ENCODE data around the gene RIMBP2.
"Not testable (repeated sequence)": the region's sequence is repeated elsewhere in the genome, so short reads cannot be mapped to it uniquely, and the experiment has no call there.

The RIMBP2 gene, protein sequence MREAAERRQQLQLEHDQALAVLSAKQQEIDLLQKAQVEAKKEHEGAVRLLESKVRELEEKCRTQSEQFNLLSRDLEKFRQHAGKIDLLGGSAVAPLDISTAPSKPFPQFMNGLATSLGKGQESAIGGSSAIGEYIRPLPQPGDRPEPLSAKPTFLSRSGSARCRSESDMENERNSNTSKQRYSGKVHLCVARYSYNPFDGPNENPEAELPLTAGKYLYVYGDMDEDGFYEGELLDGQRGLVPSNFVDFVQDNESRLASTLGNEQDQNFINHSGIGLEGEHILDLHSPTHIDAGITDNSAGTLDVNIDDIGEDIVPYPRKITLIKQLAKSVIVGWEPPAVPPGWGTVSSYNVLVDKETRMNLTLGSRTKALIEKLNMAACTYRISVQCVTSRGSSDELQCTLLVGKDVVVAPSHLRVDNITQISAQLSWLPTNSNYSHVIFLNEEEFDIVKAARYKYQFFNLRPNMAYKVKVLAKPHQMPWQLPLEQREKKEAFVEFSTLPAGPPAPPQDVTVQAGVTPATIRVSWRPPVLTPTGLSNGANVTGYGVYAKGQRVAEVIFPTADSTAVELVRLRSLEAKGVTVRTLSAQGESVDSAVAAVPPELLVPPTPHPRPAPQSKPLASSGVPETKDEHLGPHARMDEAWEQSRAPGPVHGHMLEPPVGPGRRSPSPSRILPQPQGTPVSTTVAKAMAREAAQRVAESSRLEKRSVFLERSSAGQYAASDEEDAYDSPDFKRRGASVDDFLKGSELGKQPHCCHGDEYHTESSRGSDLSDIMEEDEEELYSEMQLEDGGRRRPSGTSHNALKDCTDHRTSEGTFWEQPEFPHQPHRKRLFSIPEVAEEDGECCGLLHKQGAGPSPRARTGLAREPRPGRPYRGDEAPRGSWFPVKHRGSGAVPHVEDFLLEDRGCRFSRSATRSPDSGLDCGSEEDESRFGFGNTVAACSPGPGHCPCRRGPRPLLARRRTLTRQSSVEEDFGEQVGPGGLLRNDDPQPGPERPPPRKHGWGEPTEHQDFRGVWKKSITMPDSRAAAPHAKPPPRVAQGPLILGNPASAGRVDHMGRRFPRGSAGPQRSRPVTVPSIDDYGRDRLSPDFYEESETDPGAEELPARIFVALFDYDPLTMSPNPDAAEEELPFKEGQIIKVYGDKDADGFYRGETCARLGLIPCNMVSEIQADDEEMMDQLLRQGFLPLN (N-terminal part only)

DNA sequence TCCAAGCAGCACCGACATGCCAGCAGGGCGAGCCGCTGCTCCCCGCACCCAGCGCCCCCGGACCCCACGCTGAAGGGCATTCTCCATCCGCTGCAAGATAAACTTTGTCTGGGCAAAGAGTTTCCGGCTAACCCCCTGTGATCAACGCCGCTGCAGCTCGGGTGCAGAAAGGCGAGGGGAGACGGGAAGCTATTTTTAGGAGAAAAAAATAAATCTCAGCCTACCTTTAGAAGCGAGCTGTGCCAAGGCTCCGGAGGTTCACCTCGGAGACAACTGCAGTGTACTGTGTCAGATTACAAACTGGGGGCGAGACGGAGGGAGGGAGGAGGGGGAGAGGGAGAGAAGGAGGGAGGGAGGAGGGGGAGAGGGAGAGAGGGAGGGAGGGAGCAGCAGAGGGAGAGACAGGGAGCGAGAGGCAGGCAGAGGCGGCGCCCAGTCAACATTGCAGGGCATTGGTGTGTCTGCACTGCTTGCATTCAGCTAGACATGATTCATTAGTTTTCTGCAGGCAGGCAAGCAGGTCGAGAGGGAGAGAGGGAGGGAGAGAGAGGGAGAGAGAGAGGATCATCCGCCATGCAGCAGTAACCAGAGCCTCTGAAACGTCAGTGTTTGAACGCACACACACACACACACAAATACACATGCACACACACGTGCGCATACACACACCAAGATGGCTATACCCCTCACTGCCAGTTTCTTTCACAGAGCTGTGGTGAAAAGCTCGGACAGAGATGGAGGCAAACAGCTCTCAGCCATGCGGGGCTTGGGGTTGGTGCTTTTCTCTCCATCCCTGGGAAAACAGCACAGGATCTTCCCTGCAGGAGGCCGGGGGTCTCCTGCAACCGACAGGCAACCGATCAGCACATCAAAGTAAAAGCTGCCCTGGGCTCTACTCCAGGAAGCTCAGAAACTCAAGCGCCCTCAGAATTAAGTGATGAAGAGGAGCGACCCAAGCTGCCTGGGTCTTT is at the start of gene RIMBP2:
RIMBP2 (minus strand) TSS at position 302 of the 971 bp plus-strand sequence. CDS start 237,286 bp downstream, outside the sequence.
- DNase-seq (ENCODE audit: low spot score), result no peak

DNA sequence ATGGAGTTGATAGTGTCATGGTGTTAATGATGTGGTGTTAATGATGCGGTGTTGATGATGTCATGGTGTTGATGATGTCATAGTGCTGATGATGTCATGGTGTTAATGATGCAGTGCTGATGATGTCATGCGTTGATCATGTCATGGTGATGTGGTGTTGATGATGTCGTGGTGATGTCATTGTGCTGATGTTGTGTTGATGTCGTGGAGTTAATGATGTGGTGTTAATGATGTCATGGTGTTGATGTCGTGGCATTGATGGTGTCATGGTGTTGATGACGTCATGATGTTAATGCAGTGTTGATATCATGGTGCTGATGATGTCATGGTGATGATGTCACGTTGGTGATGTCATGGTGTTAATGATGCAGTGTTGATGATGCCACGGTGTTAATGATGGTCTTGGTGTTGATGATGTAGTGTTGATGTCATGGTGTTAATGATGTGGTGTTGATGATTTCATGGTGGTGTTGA is 49.1 kb upstream of the RIMBP2 start:
- no peak for DNase-seq (ENCODE audit: low spot score)

DNA sequence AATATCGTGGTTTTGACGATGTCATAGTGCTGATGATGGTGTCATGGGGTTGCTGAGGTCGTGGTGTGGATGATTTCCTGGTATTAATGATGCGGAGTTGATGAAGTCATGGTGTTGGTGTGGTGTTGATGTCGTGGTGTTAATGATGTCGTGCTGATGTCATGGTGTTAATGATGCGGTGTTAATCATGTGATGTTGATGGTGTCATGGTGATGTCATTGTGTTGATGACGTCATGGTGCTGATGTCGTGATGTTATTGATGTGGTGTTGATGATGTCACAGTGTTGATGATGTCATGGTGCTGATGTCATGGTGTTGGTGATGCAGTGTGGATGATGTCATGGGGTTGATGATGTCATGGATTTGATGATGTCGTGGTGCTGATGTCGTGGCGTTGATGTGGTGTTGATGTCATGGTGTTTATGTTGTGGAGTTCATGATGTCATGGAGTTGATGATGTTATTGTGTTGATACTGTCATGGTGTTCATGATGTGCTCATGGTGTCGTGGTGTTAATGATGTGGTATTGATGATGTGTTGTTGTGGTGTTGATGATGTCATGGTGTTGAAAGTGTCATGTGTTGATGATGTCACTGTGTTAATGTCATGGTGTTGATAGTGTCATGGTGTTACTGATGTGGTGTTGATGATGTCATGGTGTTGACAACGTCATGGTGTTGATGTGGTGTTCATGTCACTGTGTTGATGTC is 48.5 kb upstream of the RIMBP2 start:
- DNase-seq (ENCODE audit: low spot score), result peak; percentile 28

DNA sequence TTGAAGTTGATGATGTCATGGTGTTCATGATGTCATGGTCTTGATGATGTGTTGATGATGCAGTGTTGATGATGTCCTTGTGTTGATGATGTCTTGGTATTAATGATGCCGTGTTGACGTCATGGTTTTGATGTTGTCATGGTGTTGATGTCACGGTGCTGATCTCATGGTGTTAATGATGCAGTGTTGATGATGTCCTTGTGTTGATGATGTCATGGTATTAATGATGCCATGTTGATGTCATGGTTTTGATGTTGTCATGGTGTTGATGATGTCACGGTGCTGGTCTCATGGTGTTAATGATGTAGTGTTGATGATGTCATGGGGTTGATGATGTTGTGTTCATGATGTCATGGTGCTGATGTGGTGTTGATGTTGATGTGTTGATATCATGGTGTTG is 48.0 kb upstream of the RIMBP2 start:
- no peak for DNase-seq (ENCODE audit: low spot score)

DNA sequence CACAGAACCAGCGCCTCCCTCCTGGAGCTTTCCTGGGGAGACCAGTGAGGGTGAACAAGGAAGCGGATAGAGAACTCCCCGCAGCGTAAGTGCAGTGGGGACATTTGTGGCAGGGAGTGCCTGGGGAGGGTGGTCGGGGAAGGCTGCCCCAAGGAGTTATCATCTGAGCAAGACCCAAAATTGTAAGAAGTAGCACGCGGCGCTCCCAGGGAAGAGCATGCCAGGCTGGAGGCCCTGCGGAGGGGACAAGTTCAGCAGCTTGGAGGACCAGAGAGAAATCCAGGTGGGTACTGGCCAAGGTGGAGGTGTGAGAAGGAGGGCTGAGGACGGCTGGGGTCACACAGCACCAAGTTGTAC is 46.2 kb upstream of the RIMBP2 start:
- no peak for DNase-seq (ENCODE audit: low spot score)

DNA sequence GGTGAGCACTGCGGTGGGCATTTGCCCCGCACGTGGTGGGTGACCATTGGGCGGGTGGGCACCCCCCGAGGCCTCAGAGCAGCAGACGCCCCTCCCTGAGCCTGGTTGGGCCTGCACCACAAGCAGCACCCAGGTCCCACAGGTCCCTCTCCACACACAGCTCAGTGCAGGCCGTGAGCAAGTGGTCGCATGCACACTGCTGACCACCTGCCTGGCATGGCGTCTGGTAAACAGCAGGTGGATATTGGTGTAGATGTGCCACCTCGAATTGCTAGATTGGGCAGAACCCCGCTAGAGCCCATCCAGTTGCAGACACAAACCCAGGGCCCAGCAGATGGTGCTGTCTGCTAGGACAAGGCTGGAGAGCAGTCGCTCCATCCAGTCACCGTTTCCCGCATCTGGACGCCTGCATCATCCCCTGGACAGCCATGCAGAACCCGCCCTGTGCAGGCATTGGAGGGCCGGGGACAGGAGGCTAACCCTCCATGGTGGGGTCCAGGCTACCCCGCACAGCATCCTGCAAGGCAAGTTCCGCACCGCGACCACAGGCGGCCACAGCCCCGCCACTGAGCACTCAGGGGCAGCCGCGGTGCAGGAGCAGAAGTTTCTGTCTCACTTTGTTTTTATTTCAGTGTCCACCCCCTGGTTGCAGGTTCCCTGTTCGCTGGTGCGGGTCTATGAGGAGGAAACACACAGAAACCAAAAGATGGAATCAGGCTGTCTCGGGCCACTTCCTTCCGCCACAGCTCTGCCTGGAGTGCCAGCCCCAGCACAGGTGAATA is 45.6 kb upstream of the RIMBP2 start:
- DNase-seq (ENCODE audit: low spot score), result peak; percentile 77

DNA sequence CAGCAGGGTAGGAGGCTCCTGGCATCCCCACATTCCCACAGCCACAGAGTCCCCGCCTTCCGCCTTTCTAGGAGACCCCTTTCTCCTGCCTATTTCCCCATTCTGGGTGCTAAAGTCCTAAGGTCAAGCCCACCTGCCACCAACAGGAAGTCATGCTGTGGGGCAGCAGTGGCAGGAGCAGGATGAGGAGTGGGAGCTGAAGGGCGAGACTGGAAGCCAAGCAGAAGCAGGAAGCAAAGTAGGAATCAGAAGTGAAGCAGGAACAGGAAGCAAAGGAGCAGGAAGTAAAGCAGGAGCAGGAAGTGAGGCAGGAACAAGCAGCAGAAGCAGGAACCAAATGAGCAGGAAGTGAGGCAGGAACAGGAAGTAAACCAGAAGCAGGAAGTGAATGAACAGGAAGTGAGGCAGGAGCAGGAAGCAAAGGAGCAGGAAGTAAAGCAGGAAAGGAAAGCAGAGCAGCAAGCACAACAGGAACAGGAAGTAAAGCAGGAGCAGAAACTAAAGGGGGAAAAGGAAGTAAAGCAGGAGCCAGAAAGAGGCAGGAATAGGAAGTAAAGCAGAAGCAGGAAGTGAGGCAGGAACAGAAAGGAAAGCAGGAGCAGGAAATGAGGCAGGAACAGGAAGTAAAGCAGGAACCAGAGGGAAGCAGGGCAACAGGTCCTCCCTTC is 38.3 kb upstream of the RIMBP2 start:
- DNase-seq (ENCODE audit: low spot score), result no peak

DNA sequence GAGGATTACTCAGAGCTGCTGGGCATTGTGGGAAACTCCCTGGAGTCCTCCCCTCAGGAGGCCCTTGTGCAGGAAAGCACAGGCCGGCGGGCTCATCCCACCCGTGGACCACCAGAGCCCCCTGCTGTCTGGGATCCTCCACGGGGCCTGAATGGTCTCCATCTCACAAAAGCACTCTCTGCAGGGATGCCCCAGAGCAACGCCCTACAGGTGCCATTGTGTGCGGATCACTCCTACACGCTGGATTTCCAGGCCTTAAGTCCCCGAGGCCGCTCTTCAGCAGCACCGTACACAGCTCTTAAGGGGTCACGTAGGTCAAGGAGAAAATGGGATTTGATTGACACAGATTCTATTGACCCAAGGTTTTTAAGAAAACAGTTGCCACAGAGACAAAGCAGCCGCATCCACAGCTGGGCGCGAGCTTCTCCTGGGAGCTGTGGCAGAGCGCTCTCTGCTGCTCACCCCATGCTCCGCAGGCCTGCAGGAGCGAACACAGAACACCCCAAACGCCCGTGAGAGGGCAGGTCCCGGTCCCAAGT is 36.7 kb upstream of the RIMBP2 start:
- no peak for DNase-seq (ENCODE audit: low spot score)

DNA sequence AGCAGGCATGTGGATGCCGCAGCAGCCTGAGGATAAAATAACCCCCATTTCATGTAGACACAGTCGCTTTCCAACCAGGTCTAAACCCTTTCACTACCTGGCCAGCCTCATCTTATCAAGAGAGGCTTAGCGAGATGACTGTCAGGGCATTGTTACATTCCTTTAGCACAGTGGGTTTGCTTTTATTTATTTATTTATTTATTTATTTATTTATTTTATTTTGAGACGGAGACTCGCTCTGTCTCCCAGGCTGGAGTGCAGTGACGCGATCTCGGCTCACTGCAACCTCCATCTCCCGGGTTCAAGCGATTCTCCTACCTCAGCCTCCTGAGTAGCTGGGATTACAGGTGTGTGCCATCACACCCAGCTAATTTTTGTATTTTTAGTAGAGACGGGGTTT is 35.9 kb upstream of the RIMBP2 start:
- DNase-seq (ENCODE audit: low spot score), result not testable (repeated sequence)

DNA sequence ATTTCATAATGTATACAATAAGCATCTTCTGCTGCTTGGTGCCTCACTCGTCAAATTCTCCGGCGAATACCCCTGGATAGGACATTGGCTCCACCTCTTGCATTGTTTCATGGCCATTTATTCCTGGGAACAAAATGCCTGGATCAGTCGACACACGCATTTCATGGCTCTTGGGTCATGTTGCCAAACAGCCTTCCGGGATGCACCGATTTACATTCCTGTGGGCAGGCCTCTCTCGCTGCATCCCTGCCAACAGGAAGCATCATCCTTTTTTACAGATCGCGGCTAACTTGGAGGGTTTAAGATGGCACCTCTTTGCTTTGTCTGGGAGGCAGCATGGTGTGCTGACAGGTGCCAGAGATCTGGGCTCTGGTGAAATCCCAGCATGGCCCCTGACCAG is 32.7 kb upstream of the RIMBP2 start:
- DNase-seq (ENCODE audit: low spot score), result no peak

DNA sequence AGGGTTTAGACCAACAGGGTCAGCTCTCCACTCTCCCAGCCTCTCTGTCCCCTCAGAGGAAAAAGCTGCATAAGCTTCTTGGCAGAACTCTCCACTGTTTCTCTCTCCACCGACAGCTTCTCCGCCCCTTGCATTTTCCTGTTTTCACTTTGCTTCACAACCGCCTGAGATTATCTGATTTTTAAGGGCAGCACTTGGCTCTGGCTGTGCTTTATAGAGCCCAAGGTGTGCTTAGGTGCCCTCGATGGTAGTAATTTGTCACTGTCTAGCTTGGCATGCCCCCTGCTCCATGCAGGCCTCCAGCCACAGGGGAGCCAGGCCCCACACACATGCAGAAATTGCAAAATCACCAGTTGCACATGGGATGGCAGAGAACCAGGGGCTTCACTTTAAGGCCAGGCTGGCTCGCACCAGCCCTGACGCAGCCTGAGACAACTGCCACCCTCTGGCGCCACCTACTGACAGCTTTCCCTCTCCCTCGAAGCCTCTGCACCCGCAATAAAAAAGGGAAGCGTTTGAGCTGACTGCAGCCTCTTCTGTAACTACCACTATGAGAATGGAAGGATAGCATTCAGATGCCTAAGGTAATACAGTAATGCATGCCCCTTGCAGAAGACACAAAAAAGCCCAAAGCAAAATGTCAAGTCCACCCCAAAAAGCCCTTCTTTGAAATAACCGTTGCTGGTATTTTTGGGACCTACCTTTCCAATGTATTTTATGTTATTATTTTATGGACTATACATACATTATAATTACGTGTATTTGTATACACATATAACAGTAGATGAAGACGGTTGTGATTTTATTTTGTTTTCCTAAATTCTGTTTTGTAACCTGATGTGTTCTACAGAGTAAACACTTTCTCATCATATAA is 32.0 kb upstream of the RIMBP2 start:
- DNase-seq (ENCODE audit: low spot score), result peak; percentile 73

DNA sequence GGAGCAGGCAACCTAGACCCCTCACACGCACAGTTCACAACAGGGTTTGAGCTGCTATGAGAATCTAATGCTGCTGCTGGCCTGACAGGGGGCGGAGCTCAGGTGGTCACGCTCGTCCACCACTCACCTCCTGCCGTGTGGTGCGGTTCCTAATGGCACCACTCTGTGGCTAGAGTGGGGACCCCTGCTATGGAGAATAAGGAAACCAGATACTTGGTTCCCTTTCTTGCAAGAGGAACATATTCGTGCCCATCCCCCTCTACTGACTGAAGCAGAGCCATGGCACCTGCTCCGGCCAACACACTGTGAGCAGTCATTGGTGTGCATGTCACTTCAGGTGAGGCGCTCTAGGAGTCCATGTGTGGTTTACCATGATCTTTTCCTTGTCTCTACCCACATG is 30.4 kb upstream of the RIMBP2 start:
- DNase-seq (ENCODE audit: low spot score), result no peak

DNA sequence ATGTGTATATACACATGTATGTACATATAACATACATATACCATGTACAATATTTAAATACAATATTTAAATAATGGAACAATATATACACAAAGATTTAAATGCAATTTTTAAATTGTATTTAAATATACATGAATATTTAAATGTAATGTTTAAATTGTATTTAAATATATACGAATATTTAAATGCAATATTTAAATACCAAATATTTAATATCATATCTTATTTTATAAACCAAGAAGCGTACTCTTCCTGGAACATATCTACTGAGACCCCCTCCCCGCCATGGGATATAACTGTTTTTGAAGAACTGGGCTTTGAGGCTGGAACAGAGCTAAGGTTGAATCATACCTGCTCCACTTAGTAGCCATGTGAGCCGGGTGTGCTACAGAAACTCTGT is 29.8 kb upstream of the RIMBP2 start:
- no peak for DNase-seq (ENCODE audit: low spot score)

DNA sequence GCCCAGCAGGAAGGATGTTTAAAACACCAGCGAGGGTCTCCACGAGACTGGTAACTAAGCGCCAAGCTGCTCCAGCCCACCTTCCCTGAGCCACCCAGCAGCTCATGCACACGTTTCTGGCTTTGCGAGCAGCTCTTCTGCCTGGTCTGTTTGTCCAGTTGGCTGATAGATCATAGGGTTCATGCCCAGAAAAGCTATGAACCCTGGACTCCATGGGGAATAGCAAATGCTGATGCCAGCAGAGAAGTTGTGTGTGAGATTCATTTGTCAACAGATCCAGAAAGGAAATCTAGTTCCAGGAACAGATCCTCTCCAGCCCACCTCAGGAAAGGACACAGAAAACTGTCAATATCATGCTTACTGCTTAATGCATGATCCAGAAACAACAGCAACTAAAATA is 28.2 kb upstream of the RIMBP2 start:
- no peak for DNase-seq (ENCODE audit: low spot score)

DNA sequence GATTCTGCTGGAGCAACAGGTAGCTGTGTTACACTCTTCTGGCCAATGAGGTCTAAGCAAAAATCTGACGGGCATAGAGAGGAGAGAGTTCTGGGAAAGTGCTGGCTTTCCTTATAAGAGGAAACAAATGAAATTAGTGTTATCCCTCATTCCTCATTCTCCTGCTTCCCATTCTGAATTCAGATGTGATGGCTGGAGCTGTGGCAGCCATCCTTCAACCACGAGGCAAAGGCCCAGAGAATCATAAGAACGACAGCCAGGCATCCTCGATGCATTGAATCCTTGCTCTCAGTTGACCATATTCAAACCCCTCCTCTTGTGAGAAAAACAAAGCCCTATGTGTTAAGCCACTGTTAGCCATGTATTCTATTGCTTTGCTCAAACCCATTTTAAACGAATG is 27.5 kb upstream of the RIMBP2 start:
- no peak for DNase-seq (ENCODE audit: low spot score)

DNA sequence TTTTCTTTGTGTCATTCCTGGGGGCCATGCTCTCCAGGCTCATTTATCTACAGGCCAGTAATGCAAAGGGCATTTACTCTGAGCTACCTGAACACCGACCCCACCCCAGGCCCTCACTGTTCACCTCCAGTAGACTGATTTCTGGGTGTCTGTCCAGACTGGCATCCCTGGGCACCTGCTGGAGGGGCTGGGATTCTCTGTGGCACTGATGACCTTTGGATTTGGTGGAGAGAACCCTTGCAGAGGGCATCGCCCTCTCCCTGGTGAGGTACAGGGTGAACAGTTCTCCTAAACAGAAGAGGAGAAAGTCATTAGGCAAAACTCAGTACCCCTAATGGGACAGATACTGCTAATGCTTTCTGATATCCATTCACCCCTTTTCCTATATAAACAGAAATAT is 27.1 kb upstream of the RIMBP2 start:
- no peak for DNase-seq (ENCODE audit: low spot score)

DNA sequence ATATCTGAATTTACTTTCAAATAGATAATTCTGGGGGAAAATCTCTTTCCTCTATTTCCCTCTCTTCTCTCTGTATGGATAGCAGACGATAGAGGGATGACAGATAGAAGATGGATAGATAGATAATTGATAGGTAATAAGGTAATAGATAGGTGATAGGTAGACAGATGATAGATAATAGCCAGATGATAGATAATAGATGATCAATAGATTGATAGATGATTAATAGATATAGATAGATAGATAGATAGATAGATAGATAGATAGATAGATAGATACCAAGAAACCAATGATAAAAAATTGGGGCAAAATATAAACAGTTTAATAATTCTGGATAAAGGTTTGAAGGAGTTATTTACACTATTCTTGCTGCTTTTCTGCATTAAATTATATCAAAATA is 26.6 kb upstream of the RIMBP2 start:
- no peak for DNase-seq (ENCODE audit: low spot score)

DNA sequence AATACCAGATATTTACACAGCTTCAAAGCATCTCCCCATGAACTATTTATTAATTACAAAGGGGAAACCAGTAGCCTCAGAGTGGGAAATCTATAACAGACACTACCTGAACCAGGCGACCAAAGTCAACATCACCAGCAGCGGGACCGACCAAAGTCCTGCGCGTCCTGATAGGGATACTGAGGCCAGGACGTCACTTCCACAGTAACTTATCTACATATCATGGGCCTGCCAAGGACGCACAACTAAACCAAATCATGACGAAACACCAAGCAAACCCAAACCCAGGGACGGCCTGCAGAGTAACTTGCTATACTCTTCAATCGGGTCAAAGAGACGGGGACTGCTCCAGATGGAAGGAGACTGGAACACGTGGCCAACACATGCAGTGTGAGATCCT is 26.0 kb upstream of the RIMBP2 start:
- DNase-seq (ENCODE audit: low spot score), result no peak

Measured in hepatic stellate cell (primary cell).